Effector CD8-positive, alpha-beta T cell (primary cell): Measurements from ENCODE around the gene PABPC1L2A.
"Not testable (repeated sequence)": the region's sequence is repeated elsewhere in the genome, so short reads cannot be mapped to it uniquely, and the experiment has no call there.

Experiments used
- DNase-seq: peaks from one replicate; lab custom pipeline; 2025; lab: John Stamatoyannopoulos, UW
- total RNA-seq, 4 experiments: gene quantifications; one replicate each; lab custom pipeline; 2026; lab: John Stamatoyannopoulos, UW

PABPC1L2A gene
- 0 reads per million in 4 experiments for total RNA-seq

GRCh38 chrX:73079024-73079562 is at the start of gene PABPC1L2A:
Gene PABPC1L2A, minus strand, starts transcription at chrX:73079512. Its CDS starts 126 bp downstream, at chrX:73079386.
- DNase-seq, result not testable (repeated sequence)

GRCh38 chrX:73127700-73128241 is 48.5 kb upstream of the PABPC1L2A start:
- no peak for DNase-seq

- no peak for DNase-seq
Observed at GRCh38 chrX:73126240-73126639, 46.9 kb upstream of the PABPC1L2A start.

GRCh38 chrX:73099505-73099904 is 20.2 kb upstream of the PABPC1L2A start:
- not testable (repeated sequence) for DNase-seq

- DNase-seq, result not testable (repeated sequence)
Observed at GRCh38 chrX:73086766-73087165, 7.5 kb upstream of the PABPC1L2A start.

- DNase-seq, result not testable (repeated sequence)
Observed at GRCh38 chrX:73079884-73080283, 572 bp upstream of the PABPC1L2A start.

- DNase-seq, result not testable (repeated sequence)
Observed at GRCh38 chrX:73078597-73078996, 715 bp downstream of the PABPC1L2A start.

GRCh38 chrX:73076838-73077237 is 2.5 kb downstream of the PABPC1L2A start:
- DNase-seq, result no peak

GRCh38 chrX:73069365-73070035 is 9.8 kb downstream of the PABPC1L2A start:
- DNase-seq, result no peak

GRCh38 chrX:73068467-73069364 is 10.6 kb downstream of the PABPC1L2A start:
- DNase-seq, result no peak

GRCh38 chrX:73067761-73068466 is 11.4 kb downstream of the PABPC1L2A start:
- not testable (repeated sequence) for DNase-seq

- no peak for DNase-seq
Observed at GRCh38 chrX:73028876-73029275, 50.4 kb downstream of the PABPC1L2A start.
